Measurements from ENCODE around the gene TMLHE. TPM values are rescaled to one million over a fixed set of nuclear protein-coding genes. Genes with fewer than 3 reads are reported as not detected.
"Not testable (repeated sequence)": the region's sequence is repeated elsewhere in the genome, so short reads cannot be mapped to it uniquely, and the experiment has no call there.

The TMLHE gene
- total RNA-seq, 1 experiment from 2014 or later = 18.3 TPM

- POLR2A ChIA-PET (ENCODE audit: low non-redundant PET); H3K4me1 ChIP-seq (ENCODE audit: insufficient read depth, low read length, poor library complexity, severe bottlenecking); intact Hi-C loops (cut with micrococcal nuclease; ENCODE audit: unreplicated experiment); DNase-seq (ENCODE audit: low spot score); H3K27ac ChIP-seq (ENCODE audit: low read depth, low read length, poor library complexity, severe bottlenecking); H3K27me3 ChIP-seq (replicated peaks; ENCODE audit: insufficient read depth, low read depth, low read length, poor library complexity); H3K36me3 ChIP-seq (ENCODE audit: insufficient read depth, low read length, poor library complexity, severe bottlenecking); H3K4me3 ChIP-seq (ENCODE audit: low read depth, low read length, poor library complexity, severe bottlenecking); CTCF ChIA-PET; H3K9me3 ChIP-seq (ENCODE audit: low read depth, low read length, poor library complexity, severe bottlenecking); BruUV-seq (replicated peaks): not testable (repeated sequence)
Observed at GRCh38 chrX:155457761-155458447, 154.8 kb downstream of the TMLHE start.

DNA sequence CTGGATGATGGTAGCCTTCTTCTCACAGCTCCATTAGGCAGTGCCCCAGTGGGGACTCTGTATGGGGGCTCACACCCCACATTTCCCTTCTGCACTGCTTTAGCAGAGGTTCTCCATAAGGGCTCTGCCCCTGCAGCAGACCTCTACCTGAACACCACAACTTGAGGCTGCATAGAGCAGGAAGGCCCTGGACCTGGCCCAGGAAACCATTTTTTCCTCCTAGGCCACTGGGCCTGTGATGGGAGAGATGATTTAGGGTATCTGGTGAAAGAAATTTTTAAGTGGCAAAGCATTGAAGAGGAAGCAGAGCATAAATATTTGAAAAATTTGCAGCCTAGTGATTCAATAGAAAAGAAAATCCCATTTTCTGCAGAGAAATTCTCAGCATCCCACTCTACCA lies 171.7 kb downstream of the TMLHE start:
- ChIA-PET POLR2A (ENCODE audit: low non-redundant PET) (no interaction called here), CTCF (no interaction called here)
- no peak for DNase-seq (ENCODE audit: low spot score)
- Histone ChIP-seq H3K36me3 (ENCODE audit: insufficient read depth, low read length, poor library complexity, severe bottlenecking) (no peaks in the 10 kb centered on the region), H3K9me3 (ENCODE audit: low read depth, low read length, poor library complexity, severe bottlenecking) (peaks cover 4% of the 10 kb centered on the region), H3K27ac (ENCODE audit: low read depth, low read length, poor library complexity, severe bottlenecking) (no peak overlapping the region), H3K4me1 (ENCODE audit: insufficient read depth, low read length, poor library complexity, severe bottlenecking) (no peaks in the 10 kb centered on the region), H3K27me3 (replicated peaks; ENCODE audit: insufficient read depth, low read depth, low read length, poor library complexity) (no peaks in the 10 kb centered on the region), H3K4me3 (ENCODE audit: low read depth, low read length, poor library complexity, severe bottlenecking) (no peak overlapping the region)
- BruUV-seq (replicated peaks) = no TSS peak
- intact Hi-C loops (cut with micrococcal nuclease; ENCODE audit: unreplicated experiment) = no loop called here
- TF ChIP-seq, protein P1, sequence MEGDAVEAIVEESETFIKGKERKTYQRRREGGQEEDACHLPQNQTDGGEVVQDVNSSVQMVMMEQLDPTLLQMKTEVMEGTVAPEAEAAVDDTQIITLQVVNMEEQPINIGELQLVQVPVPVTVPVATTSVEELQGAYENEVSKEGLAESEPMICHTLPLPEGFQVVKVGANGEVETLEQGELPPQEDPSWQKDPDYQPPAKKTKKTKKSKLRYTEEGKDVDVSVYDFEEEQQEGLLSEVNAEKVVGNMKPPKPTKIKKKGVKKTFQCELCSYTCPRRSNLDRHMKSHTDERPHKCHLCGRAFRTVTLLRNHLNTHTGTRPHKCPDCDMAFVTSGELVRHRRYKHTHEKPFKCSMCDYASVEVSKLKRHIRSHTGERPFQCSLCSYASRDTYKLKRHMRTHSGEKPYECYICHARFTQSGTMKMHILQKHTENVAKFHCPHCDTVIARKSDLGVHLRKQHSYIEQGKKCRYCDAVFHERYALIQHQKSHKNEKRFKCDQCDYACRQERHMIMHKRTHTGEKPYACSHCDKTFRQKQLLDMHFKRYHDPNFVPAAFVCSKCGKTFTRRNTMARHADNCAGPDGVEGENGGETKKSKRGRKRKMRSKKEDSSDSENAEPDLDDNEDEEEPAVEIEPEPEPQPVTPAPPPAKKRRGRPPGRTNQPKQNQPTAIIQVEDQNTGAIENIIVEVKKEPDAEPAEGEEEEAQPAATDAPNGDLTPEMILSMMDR (conservative IDR thresholded peaks at IDR 0.05; ENCODE audit: low read depth, low read length) = no peak
- no peak for TF ChIP-seq EZH2 (IDR thresholded peaks at IDR 0.05; ENCODE audit: borderline replicate concordance, low read depth, low read length, poor library complexity, severe bottlenecking)

Small RNA genes lying within 50 kb of the gene (microRNA-seq; reads per million reads assigned to microRNA genes)
- not detected for gene MIR1184-3

Other genes starting within 250 kb of the TMLHE start
- gene F8A2, start 230.9 kb downstream of the TMLHE start, total RNA-seq (2021) = not detected in 2 replicates
- gene F8A3, start 154.3 kb downstream of the TMLHE start, total RNA-seq (2021) = 5.3 TPM in 2 replicates
- 0.45 and 0.46 TPM in 2 replicates for gene SPRY3, start 366 bp downstream of the TMLHE start, total RNA-seq (2021)

Measured in A673 (cell line).